ENCODE measurements around the gene GLT6D1. TPM values are rescaled to one million over a fixed set of nuclear protein-coding genes. Genes with fewer than 3 reads are reported as not detected.

GLT6D1 gene
- total and polyA plus RNA-seq, 2 of the 8 experiments (the other 6 are each of a cell fraction or from before 2014, with no cell fraction given) = 1.3 to 2.1 TPM

DNA sequence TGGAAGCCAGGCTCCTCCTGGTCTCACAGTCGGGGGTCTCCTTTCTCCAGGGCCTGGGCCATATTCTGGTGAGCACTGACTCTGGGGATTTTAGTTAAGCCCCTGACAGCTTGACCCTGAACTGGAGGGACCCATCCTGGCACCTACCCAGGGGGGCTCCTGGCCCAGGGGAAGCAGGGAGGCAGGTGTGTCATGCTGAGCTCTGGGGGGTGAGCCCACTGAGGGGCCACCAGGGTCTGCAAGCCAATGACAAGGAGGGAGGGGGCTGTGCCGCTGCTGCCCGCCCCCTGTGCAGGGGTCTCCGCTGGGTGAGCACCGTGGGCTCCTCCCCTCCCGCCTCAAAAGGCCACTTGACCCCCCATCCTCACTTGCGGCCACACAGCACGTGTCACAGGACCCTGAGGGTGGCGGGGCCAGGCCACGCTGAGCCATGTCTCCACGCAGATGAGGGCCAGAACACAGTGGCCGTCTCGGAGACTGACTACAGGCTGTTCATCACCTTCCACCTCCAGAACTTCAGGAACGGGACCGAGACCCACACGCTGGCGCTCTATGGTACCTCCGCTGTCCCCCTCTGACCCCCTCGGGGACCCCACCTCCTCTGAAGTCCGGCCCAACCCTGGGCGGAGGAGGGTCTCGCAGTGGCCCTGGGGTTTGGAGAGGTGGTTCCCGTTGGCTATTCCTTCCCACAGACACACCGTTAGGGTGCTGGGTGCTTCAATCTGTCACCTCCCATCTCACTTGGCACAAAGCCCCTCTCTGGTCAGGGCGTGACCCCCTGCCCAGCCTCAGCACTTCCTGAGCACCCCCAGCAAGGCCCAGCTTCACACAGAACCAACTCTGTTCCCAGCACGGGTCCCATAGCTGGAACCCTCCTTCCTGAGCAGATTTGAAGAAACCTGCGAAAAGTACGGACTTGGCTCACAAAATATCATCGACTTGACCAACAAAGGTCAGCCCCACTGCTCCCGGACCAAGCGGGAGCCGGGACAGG lies 25.8 kb upstream of the GLT6D1 start:
- Histone ChIP-seq H2AK5ac (ENCODE audit: low read depth, low read length) (no peak overlapping the region), H3K79me1 (ENCODE audit: low read depth, low read length) (no peaks in the 10 kb centered on the region), H3K79me2 (ENCODE audit: control insufficient read depth in 1 of 2, insufficient read depth in 2 of 2, low read length in 2 of 2) (no peaks in the 10 kb centered on the region), H3K4me2 (ENCODE audit: insufficient read depth in 1 of 2, low read depth in 2 of 2, low read length in 2 of 2) (no peak overlapping the region), H3K9ac (replicated peaks in 1 of 4; ENCODE audit: extremely low read depth in 1 of 4, low read depth in 3 of 4, low read length in 3 of 4) (no peak overlapping the region), H3K4me3 (ENCODE audit: extremely low read depth in 1 of 4, insufficient read depth in 2 of 4, low read depth in 3 of 4, low read length in 4 of 4) (no peak overlapping the region), H4K5ac (ENCODE audit: insufficient read length, low read depth, low read length) (no peak overlapping the region), H2BK5ac (ENCODE audit: low read depth, low read length) (no peak overlapping the region), H4K8ac (ENCODE audit: extremely low read depth, insufficient read depth, low read length) (no peak overlapping the region), H4K91ac (replicated peaks; ENCODE audit: insufficient read length, low read length) (no peak overlapping the region), H2BK15ac (ENCODE audit: low read length) (no peak overlapping the region), H2BK120ac (replicated peaks; ENCODE audit: low read depth, low read length) (no peak overlapping the region), H3K4me1 (replicated peaks in 1 of 4; ENCODE audit: control insufficient read depth in 3 of 4, insufficient read depth in 4 of 4, low read length in 3 of 4) (peaks cover 0 to 8% (median 4%) of the 10 kb centered on the region in 4 experiments; a peak in 3 of 7 replicates), H2BK20ac (ENCODE audit: low read length) (no peak overlapping the region), H3K23ac (ENCODE audit: insufficient read length) (no peak overlapping the region), H3K27ac (ENCODE audit: low read depth, low read length) (no peak overlapping the region), H3K36me3 (ENCODE audit: control insufficient read depth in 2 of 4, insufficient read depth in 4 of 4, low read length in 3 of 4) (peaks cover 0 to 7% (median 0%) of the 10 kb centered on the region in 4 experiments; a peak in 1 of 8 replicates), H2AFZ (ENCODE audit: low read length) (no peak overlapping the region), H3K9me3 (ENCODE audit: insufficient read depth in 2 of 2, low read depth in 1 of 2, low read length in 1 of 2) (peaks cover 11 to 25% of the 10 kb centered on the region in 2 experiments; a peak in 3 of 4 replicates), H3K14ac (ENCODE audit: insufficient read length) (no peak overlapping the region), H3K56ac (replicated peaks; ENCODE audit: insufficient read length, low read depth, low read length) (no peak overlapping the region), H3K23me2 (ENCODE audit: low read depth, low read length) (no peaks in the 10 kb centered on the region), H3K4ac (replicated peaks; ENCODE audit: insufficient read length, low read depth, low read length) (no peak overlapping the region), H3K18ac (ENCODE audit: extremely low read depth, low read length) (no peak overlapping the region), H3K27me3 (replicated peaks in 1 of 4; ENCODE audit: control insufficient read depth in 3 of 4, extremely low read depth in 1 of 4, insufficient read depth in 3 of 4, low read length in 3 of 4) (no peaks in the 10 kb centered on the region; a peak in 1 of 7 replicates), H4K20me1 (replicated peaks in 1 of 2; ENCODE audit: control insufficient read depth in 1 of 2, insufficient read depth in 2 of 2, low read length in 2 of 2) (no peaks in the 10 kb centered on the region), H2BK12ac (ENCODE audit: low read depth, low read length) (no peak overlapping the region)
- ChIA-PET POLR2A (ENCODE audit: partially characterized antibody) (interaction anchor here (1.1 to 1.7 kb wide), 3 partner anchors 8 to 46 kb away, joined by 3 to 4 read pairs (median 3); no protein-coding TSS in a partner anchor), CTCF (ENCODE audit: partially characterized antibody) (no interaction called here)
- FAIRE-seq (no peak), DNase-seq (ENCODE audit: low read depth in 1 of 2, low spot score in 2 of 2) (peak in 1 of 2 experiments; percentile 42)
- WGBS, 2 experiments (ENCODE audit: extremely low coverage in 1 of 2, insufficient coverage in 1 of 2, insufficient read length in 1 of 2, insufficient replicate concordance in 2 of 2, low coverage in 1 of 2, low lambda C conversion rate in 2 of 2, missing lambda C conversion rate in 1 of 2) = 91% methylated on average over 29 of the region's 32 CpGs; no CpG with 5 or more reads in 1 of the 2 experiments
- TF ChIP-seq JUN (IDR thresholded peaks at IDR 0.05; ENCODE audit: low read depth, low read length) = no peak
- no peak for TF ChIP-seq EGR1 (IDR thresholded peaks at IDR 0.05; ENCODE audit: borderline replicate concordance, low read depth, low read length)
- no peak for TF ChIP-seq RNF2 (IDR thresholded peaks at IDR 0.05; ENCODE audit: borderline replicate concordance, low read depth, low read length, missing control alignments, poor library complexity, severe bottlenecking)
- no peak for TF ChIP-seq RFX5 (IDR thresholded peaks at IDR 0.05; ENCODE audit: borderline replicate concordance, low read depth, low read length)

Measured in H1 (cell line).